ENCODE data around the gene BABAM2. TPM values are rescaled to one million over a fixed set of nuclear protein-coding genes. Genes with fewer than 3 reads are reported as not detected.

The BABAM2 gene
- total and polyA plus RNA-seq, 2 experiments from 2014 or later = 17.8 to 21.5 TPM

DNA sequence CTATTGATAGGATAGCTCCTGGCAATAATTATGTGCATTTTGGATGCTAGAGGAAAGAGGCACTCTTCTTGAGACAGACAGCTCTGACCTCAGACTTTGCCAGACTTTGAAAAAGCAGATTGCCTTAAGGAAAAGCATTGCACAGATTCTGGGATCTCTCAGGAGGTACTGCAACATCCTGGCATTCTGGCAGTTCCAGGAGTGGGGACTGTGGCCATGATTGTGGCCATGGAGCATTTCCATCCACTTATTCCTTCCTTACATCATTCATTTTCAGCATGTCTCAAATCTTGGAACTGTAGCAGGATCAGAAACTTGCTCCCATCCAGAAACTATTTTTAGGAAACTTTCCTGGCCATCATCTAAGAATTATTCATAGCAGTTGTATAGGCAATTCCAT, 357.2 kb downstream of the BABAM2 start:
- Histone ChIP-seq H3K36me3 (ENCODE audit: insufficient read depth) (no peaks in the 10 kb centered on the region), H3K79me2 (replicated peaks; ENCODE audit: insufficient read depth) (no peaks in the 10 kb centered on the region), H4K20me1 (replicated peaks; ENCODE audit: insufficient read depth) (no peaks in the 10 kb centered on the region), H3K27ac (ENCODE audit: low read depth) (no peak overlapping the region), H3F3A (replicated peaks; ENCODE audit: low read depth) (no peaks in the 10 kb centered on the region), H2AFZ (no peak overlapping the region), H3K4me2 (no peak overlapping the region), H3K9me2 (ENCODE audit: insufficient read depth) (no peaks in the 10 kb centered on the region), H3K27me3 (ENCODE audit: insufficient read depth) (no peaks in the 10 kb centered on the region), H3K4me1 (ENCODE audit: insufficient read depth) (no peaks in the 10 kb centered on the region), H3K4me3 (no peak overlapping the region)
- H3K9me3 Mint-ChIP-seq = no peaks in the 10 kb centered on the region
- no peak for ATAC-seq
- no peak for DNase-seq (ENCODE audit: low spot score)
- TF ChIP-seq POLR2AphosphoS5 (IDR thresholded peaks at IDR 0.05; ENCODE audit: low read depth) (no peak), EZH2 (IDR thresholded peaks at IDR 0.05; ENCODE audit: low read depth, unreplicated experiment) (no peak), ZNF114 (CRISPR knock-in tag; IDR thresholded peaks at IDR 0.05) (no peak), ZNF331 (CRISPR knock-in tag; IDR thresholded peaks at IDR 0.05; ENCODE audit: low read depth) (no peak), JUNB (IDR thresholded peaks at IDR 0.05; ENCODE audit: unreplicated experiment) (no peak), CTCF (conservative IDR thresholded peaks at IDR 0.05; ENCODE audit: low read depth in 2 of 2) (no peak), CREB1 (CRISPR knock-in tag; IDR thresholded peaks at IDR 0.05; ENCODE audit: low read depth) (no peak), NANOG (IDR thresholded peaks at IDR 0.05; ENCODE audit: borderline replicate concordance) (no peak), EZH2phosphoT487 (IDR thresholded peaks at IDR 0.05; ENCODE audit: unreplicated experiment) (no peak), REST (IDR thresholded peaks at IDR 0.05; ENCODE audit: unreplicated experiment) (no peak), ETS1 (IDR thresholded peaks at IDR 0.05) (no peak), STAT1 (IDR thresholded peaks at IDR 0.05; ENCODE audit: unreplicated experiment) (no peak)
- TF ChIP-seq, protein P1, sequence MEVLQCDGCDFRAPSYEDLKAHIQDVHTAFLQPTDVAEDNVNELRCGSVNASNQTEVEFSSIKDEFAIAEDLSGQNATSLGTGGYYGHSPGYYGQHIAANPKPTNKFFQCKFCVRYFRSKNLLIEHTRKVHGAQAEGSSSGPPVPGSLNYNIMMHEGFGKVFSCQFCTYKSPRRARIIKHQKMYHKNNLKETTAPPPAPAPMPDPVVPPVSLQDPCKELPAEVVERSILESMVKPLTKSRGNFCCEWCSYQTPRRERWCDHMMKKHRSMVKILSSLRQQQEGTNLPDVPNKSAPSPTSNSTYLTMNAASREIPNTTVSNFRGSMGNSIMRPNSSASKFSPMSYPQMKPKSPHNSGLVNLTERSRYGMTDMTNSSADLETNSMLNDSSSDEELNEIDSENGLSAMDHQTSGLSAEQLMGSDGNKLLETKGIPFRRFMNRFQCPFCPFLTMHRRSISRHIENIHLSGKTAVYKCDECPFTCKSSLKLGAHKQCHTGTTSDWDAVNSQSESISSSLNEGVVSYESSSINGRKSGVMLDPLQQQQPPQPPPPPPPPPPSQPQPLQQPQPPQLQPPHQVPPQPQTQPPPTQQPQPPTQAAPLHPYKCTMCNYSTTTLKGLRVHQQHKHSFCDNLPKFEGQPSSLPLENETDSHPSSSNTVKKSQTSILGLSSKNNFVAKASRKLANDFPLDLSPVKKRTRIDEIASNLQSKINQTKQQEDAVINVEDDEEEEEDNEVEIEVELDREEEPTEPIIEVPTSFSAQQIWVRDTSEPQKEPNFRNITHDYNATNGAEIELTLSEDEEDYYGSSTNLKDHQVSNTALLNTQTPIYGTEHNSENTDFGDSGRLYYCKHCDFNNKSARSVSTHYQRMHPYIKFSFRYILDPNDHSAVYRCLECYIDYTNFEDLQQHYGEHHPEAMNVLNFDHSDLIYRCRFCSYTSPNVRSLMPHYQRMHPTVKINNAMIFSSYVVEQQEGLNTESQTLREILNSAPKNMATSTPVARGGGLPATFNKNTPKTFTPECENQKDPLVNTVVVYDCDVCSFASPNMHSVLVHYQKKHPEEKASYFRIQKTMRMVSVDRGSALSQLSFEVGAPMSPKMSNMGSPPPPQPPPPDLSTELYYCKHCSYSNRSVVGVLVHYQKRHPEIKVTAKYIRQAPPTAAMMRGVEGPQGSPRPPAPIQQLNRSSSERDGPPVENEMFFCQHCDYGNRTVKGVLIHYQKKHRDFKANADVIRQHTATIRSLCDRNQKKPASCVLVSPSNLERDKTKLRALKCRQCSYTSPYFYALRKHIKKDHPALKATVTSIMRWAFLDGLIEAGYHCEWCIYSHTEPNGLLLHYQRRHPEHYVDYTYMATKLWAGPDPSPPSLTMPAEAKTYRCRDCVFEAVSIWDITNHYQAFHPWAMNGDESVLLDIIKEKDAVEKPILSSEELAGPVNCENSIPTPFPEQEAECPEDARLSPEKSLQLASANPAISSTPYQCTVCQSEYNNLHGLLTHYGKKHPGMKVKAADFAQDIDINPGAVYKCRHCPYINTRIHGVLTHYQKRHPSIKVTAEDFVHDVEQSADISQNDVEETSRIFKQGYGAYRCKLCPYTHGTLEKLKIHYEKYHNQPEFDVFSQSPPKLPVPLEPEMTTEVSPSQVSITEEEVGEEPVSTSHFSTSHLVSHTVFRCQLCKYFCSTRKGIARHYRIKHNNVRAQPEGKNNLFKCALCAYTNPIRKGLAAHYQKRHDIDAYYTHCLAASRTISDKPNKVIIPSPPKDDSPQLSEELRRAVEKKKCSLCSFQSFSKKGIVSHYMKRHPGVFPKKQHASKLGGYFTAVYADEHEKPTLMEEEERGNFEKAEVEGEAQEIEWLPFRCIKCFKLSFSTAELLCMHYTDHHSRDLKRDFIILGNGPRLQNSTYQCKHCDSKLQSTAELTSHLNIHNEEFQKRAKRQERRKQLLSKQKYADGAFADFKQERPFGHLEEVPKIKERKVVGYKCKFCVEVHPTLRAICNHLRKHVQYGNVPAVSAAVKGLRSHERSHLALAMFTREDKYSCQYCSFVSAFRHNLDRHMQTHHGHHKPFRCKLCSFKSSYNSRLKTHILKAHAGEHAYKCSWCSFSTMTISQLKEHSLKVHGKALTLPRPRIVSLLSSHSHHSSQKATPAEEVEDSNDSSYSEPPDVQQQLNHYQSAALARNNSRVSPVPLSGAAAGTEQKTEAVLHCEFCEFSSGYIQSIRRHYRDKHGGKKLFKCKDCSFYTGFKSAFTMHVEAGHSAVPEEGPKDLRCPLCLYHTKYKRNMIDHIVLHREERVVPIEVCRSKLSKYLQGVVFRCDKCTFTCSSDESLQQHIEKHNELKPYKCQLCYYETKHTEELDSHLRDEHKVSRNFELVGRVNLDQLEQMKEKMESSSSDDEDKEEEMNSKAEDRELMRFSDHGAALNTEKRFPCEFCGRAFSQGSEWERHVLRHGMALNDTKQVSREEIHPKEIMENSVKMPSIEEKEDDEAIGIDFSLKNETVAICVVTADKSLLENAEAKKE (CRISPR knock-in tag; IDR thresholded peaks at IDR 0.05) = no peak
- H3K27me3 Mint-ChIP-seq (ENCODE audit: insufficient read depth, low read depth, poor library complexity) = peaks cover 2% of the 10 kb centered on the region
- no peak overlapping the region for H3K4me3 Mint-ChIP-seq
- no peaks in the 10 kb centered on the region for H3K36me3 Mint-ChIP-seq (ENCODE audit: low read depth)
- no peak overlapping the region for H3K27ac Mint-ChIP-seq
- peaks cover 4% of the 10 kb centered on the region; the same call in 2 of the 3 replicates for H3K4me1 Mint-ChIP-seq
